IPS-NIHi7 (cell line): ENCODE data around the gene SPRED2.
A peak's percentile ranks its signal among the peaks of the same experiment; 100 is the strongest.

ENCODE experiments used
- DNase-seq: peaks from one replicate; pipeline ENCODE4 v3.0.0; 2012; ENCODE audit warnings: mixed read lengths; ENCODE audit errors: extremely low spot score

SPRED2 gene

DNA sequence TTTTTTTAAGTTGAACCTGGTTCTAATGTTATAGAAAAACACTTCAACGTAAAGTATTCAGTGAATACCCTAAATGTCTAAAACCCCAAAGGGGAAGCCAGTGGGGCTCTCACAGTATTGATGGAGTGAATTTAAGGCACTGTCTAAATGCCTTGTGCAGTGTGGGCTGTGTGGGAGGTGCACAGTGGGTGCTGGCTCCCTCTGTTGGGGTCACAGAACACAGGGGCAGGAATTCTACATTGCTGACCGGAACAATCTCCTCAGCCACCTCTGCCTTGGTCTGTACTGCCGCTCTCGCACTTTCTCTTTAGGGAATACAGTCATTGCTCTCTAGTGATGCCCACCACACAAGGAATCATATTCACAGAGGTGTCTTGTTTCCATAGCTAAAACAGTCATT, 45.4 kb downstream of the SPRED2 start:
- no peak for DNase-seq

DNA sequence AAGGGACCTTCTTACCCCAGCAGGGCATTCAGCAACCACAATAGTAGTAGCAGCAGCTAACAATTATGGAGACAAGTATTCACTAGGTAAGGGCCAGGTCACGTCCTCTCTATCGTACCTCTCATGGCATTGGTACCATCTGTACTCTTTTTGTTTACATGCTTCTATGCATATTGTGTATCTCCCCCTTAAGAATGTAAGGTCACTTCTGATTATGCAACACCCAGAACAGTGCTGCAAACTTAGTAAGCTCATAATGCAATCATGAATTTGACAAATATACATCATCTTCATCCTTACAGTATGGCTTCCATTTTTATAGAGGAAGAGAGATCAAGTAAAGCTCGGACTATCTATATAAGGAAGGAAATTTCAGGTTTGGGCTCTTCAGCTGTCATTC, 46.1 kb downstream of the SPRED2 start:
- no peak for DNase-seq

DNA sequence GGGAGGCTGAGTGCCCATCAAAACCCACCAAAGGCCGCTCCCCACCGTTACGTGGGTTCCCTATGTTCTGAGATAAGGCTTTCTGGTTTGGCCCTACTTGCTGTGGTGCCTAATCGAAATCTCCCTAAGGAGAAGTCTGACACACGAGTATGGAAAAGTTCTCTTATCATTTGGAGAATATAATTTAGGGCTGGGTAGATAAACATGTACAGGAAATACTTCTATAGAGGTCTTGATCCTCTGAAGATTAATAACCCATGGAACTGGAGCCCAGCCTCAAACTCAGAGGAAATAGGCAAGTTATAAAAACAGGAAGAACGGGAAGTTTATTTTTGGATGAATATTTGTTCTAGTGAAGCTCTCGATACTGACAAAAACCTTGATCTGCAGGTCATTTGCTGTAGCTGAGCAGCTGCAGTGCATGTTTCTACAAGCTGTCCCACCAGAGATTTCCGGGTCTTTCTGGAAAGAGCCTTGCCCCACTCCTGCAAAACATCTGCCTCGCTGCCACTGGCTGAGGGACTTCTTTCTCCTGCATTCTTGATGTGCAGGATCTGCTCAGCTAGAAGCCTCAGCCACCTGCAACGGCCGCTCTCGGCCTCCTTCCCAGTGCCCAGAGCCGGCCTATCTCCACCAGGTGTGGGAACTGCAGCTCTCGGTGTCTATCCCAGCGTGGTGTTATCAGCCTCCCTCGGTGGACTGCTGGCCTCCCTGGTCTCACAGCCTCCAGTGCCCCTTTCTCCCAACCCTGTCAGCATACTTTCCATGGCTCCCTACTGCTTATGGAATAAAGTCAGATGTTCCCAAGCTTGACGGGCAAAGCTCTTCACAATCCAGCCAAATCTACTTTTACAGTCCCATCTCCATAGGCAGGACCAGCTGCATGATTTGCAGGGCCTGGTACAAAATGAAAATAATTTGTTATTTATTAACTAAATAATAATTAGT, 48.6 kb downstream of the SPRED2 start:
- DNase-seq = no peak

DNA sequence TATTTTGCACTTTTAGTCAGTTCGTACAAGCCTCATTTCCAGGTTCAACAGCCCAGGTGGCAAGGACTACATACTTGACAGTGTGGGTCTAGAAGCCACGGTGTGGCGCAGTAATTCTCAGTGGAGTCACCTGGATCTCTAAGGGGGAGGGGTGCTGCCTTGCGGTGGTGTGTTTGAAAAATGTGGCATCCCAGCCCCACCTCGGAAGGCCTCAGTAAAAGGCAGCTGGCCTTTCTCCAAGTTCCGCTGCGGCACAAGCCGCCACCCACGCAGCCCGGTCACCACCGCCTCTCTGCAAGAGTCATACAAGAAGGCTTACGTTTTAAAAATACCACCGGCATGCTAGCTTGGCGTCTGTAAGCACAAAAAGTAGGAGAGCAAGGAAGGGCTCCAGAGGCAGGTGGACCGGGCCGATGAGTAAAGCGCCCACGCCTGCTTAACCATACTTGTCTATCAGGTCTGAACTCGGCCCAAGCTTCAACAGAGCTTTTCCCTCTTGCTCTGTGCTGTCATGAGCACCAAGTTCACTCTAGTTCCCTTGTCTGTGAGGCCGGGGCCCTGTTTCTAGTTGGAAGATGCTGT, 49.5 kb downstream of the SPRED2 start:
- DNase-seq = no peak

DNA sequence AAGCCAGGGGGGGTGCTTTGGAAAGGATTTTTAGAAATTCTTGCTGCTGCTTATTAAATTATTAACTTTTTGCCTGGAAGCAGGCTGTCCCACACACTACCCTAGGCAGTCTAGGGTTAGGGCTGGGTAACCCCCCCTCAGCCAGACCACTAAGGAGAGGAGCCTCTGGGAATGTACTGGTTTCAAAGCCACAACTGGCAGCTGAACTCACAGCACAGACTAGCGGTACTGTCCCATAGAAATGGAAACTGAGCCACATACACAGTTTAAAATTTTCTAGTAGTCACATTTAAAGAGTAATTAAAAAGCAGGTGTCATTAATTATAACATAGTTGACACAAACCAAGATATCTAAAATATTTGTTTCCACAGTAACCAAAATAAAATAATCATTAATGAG, 50.1 kb downstream of the SPRED2 start:
- no peak for DNase-seq

- DNase-seq = no peak
These were observed 50.8 kb downstream of the SPRED2 start for GRCh38 chr2:65381607-65382051.

GRCh38 chr2:65380255-65380654, 52.1 kb downstream of the SPRED2 start:
- no peak for DNase-seq

GRCh38 chr2:65379721-65380171, 52.7 kb downstream of the SPRED2 start:
- no peak for DNase-seq

GRCh38 chr2:65379223-65379622, 53.2 kb downstream of the SPRED2 start:
- no peak for DNase-seq

- no peak for DNase-seq
These were observed 54.1 kb downstream of the SPRED2 start for GRCh38 chr2:65378290-65378689.

DNA sequence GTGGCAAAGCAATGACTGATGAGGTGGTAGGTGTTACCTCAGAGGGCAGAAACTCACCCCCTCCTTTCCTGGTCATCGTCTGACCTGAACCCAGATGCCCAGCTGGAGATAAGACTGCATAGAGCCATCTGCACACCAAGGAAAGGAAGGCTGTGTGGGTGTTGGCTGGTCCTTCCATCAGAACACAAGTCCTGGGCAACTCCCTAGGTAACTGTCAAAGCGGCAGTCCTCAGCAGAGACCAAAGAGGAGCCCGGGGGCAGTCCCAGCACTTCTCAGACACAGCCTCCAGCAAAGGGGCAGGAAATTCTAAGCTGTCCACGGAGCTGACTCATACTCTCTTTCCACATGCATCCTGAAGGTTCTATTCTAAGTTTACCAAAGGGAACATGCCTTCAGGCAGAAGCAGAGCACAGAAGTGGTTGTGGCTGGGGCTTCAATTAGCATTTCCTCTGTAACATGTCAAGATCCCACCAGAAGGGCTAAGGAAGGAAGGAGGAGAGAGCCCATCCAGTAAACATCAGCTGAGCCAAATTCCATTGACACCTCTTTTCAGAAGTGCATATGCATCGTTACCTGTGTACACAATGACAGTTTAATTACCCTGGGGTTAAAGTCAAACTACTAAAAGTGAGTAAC, 54.7 kb downstream of the SPRED2 start:
- DNase-seq = peak; percentile 37

DNA sequence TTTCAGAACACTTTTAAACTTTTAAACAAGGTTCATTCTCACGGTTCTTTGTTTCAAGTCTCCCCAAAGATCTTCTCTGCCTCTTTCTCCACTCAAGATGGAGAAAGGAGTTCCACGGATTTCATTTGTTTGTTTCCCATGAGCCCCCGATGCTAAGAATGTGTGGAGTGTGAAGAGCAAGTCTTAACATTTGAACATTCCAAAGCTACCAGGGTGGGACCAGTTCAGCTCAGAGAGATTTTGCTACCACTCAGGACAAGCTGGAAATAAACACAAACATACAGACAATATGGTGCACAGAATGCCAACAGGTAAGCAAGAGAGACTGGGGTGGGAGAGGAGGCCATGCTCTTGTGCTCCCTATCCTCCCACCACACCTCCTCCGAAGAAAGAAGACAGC, 56.7 kb downstream of the SPRED2 start:
- no peak for DNase-seq

DNA sequence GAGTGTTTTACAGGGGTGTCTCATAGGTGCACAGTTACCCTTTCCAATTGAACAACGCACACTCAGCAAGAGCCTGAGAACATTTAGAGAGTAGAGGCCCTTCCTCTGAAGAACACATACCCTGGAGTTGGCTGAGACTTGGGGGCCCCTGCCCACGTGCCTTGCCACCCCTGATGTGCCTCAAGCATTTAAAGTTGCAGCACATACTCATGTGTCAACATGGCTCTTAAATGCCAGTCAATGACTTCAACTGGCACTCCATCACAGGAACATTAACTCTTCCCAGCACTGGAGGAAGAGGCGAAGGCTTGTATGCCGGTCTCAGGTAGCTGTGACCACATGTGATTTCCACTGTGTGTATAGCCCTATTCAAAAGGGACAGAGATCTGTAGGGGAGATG, 57.4 kb downstream of the SPRED2 start:
- no peak for DNase-seq

GRCh38 chr2:65374575-65374974, 57.8 kb downstream of the SPRED2 start:
- DNase-seq = no peak

- no peak for DNase-seq
These were observed 59.0 kb downstream of the SPRED2 start for GRCh38 chr2:65373365-65373918.

DNA sequence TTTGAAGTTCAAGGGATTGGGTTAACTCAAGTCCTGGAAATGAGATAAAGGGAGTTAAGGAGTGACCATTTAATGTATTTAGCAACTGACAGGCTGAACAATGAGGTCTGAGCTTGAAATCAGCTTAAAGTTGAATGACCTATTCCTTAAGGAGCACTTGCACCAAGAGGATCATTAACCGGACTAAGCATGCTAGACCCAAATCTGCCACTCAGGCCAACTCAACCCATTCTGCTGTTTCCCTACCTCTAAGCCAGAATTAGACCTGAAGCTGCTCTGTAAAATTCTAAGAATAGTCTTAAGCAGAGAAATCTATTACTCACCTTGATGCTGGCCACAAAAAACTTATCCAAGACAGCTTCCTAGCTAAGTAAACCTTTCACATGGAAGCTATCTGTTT, 59.8 kb downstream of the SPRED2 start:
- no peak for DNase-seq

DNA sequence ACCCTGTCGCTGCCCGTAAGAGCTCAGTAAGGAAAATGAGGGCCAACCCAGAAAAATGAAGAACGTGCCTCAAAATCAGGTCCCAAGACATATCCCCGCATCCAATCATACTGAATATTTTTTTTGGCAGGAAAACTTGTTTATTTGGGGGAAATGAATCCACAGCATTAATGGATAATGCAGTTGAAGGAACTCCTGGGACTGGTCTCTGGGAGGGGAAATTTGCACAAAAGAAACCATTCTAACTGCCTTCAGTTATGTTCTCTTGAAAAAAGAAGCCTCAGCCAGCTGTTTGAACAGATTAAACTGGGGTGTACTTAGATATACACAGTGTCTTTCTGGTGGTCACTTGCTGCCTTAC, 61.3 kb downstream of the SPRED2 start:
- no peak for DNase-seq

DNA sequence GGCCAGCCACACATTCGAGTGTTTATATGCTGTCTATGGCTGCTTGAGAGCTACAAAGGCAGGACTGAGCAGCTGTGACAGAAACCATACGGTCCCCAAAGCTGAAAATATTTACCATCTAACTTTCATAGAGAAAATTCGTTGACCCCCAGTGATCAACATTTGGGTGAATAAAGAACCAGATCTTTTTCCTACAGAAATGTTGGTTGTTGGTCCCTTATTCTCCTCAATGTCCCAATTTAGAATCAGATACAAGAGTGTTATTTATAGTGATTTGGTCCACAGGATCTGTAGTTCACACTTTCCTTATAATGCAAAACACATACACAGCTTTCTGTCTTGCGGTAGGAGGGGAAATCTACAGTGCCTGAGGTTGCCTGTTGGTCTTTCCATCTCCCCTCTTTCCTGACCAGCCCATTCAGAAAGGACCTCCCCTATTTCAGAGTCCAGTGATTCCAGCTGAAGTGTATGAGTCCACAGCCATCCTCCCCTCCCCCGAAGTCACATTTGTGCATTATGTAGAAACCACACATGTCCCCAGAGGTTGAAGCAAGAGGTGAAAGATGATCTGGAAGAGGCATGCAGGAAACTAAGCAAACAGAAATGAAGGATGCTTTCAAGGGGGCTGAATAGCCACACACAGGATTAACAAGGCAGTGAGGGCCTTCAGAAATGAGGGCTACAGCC, 61.9 kb downstream of the SPRED2 start:
- no peak for DNase-seq

- DNase-seq = no peak
These were observed 62.4 kb downstream of the SPRED2 start for GRCh38 chr2:65369980-65370379.

- no peak for DNase-seq
These were observed 62.8 kb downstream of the SPRED2 start for GRCh38 chr2:65369574-65369973.

GRCh38 chr2:65368468-65368867, 63.9 kb downstream of the SPRED2 start:
- DNase-seq = no peak

- no peak for DNase-seq
These were observed 64.9 kb downstream of the SPRED2 start for GRCh38 chr2:65367524-65367923.
